ENCODE results near the gene MTHFD1.

The MTHFD1 gene

DNA sequence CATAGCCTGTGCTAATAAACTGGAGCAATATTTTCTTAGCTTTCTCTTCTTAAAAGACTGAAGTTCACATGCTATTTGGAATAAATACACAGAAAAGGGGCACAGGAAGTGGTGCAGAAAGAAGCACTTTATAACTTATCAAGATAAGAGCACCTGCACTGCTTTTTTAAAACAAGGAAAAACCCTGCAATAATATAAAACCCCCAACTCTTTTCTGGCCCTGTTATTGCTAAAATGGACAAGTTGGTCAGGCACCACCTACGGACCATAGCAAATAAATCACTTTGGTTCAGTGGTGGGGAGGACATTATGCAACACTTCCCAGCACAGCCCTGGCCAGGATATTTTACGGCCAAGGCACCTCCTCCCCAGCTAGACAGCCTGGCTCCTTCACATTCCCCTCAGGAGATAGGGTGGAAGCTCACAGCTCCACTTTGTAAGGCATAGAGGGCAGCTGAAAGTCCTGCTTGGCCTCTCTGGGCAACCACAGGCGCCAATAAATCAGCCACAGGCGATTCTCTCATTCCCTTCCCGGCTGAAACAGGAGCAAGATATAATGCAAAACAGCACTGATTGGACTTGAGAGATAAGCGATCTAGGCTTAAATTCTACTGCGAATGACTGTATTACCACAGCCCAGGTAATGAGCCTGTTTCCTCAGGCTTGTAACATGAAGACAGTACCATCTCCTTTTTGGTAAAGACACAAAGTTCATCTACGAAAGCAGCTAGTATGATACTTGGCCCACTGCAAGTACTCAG is 113.4 kb downstream of the MTHFD1 start:
- DNase-seq: peak; percentile 12

DNA sequence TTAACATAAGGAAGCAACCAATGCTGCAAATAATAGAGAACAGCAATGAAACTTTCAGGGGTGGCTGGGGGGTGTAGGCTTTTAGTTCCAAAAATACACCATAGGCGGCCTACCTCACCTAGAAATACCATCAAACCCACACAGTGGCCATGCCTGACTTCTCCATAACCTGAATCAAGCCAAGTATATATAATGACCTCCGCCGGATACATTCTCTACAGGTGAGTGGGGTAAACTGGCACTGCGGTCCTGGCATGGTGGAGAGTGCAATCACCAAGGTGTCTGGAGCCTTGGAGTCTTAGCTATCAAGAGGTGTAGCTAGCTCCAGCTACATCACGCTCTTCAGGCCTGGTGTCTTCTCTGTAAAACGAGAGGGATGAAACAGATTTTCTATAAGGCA is 114.3 kb downstream of the MTHFD1 start:
- no peak for DNase-seq

DNA sequence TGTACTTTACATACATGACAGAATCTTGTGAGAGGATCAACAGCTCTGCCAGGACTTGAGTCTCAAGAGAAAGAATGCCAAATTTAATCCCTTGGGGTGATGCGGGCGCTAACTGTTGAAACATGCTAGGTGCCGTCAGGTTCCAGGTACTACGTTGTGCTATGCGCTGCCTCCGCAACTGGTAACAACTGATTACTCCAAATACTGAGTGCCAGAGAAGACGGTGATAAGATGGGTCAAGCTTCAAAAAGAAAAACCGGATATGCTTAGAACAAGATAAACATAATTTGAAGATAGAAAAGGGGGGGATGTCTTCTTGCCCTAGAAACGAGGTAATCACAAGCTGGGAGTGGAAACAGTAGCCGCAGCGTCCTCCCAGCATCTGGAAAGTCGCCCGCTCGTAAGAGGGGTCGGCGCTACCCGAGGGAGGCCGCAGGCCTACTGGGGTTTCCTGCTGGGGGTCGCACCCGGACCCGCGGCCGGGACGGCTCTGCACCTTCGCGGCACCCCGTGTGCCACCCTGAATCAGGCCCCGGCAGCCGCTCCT is 114.8 kb downstream of the MTHFD1 start:
- DNase-seq: peak; percentile 3

DNA sequence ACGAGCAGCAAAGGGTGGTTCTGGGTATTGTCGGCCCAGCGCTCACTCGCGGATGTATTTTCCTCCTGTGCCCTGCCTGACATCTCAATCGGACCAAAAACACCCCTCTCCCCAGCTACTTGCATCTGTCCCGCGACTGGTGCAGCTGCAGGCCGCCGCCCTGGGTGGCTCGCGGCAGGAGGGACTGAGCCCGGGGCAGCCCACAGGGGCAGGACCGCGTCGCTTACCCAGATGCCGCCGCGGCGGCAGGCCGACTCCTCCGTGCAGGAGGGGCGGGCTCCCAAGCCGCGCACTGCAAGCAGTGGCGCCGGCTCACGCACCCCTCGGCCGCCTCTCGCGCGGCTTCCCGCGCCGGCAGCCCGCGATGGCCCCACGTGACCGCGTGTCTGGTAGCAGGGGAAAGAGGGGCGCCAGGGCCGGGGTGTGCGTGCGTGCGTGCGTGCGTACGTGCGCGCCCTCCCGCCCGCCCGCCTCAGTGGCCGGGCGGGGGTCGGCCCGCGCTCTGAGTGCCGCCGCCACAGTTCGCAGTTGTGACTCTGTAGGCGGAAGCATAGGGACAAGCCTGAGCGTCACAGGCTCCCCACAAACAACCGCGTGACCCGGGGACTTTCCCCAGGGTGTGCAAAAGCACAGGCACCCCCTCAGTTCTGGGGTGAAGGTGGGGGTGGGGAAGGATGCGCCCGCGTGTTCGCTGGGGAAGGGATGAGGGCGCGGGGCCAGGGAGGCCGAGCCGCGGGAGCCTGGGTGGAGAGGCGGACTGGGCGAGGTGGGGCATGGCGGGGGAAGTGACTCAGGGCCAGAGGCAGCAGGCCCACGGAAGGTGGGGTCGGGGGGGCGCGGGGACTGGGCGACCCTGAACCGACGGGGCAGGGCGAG is 115.5 kb downstream of the MTHFD1 start, which contains the start of gene ZBTB25:
Gene ZBTB25, minus strand, starts transcription at position 405 of the 876 bp plus-strand sequence. CDS start 13,305 bp downstream, outside the sequence.
- DNase-seq: peak; percentile 94

DNA sequence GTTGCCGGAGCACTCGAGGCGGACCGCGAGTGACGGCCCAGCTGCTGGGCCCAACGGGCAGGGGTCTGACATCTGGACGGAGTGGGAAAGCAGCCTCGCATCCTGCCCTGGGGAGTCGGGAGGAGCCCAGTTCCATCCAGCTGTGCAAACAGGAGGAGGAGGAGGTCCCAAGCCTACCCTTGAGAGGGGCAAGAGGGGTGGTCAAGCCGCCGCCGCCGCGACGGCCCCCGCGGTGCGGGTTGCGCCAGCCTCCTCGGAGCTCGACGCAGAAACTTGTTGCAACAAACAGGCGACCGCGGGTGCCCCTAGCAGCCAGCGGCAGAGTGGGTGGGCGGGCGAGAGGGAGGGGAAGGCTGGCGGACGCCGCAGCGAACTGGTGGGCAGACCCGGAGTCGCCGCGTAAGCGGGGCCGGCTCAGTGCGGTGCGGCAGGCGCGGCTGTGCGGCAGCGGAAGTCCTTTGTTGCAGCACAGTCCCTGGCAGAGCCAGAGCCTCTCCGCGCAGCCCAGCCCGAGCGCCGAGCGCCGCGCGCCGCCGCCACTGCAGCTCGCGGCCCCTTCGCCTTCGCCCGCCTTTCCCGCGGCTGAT is 116.2 kb downstream of the MTHFD1 start, which contains the start of gene ZBTB1:
Gene ZBTB1, plus strand, starts transcription at position 461 of the 587 bp plus-strand sequence. CDS start 16,735 bp downstream, outside the sequence.
- DNase-seq: peak; percentile 87

DNA sequence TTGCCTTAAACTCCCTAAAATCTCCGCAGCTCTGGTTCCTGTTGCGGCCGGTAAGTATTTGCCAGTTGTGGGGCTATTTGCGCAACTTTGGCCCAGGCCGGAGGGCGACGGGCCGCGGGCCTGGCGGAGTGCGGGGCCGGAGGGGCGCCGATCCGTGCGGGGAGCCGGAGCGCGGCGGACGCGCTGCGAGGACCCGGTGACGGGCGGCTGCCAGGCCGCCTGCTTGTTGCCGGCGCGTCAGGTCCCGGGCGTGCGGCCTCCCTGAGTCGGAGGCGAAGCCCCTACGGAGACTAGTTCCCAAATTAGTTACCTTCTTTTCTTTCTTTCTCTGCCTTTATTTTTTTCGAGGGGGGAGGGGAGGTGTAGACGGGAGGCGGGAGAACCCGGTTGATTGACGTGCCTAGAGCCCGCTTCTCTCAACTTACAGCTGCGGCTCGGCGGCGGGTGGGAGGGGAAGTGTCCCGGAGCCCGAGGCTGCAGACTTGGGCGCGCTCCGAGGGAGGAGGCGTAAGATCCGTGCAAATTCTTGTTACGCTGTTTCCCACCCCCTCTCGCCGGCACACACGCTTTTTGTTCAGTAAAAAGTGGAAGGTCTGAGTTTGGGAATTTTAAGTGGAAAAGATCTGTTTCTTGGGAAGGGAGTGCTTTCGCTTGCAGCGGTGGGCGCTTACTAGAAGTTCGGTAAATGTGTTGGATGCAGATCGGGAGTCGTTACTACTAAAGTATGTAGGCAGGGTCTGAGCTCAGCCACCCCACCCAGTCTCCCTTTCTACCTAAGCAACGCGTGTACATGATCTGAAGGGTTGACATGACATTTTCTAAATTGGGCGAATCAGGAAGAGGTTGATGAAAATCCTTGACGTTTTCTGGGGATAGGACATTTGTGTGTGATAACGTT is 117.0 kb downstream of the MTHFD1 start:
- DNase-seq: peak; percentile 77

DNA sequence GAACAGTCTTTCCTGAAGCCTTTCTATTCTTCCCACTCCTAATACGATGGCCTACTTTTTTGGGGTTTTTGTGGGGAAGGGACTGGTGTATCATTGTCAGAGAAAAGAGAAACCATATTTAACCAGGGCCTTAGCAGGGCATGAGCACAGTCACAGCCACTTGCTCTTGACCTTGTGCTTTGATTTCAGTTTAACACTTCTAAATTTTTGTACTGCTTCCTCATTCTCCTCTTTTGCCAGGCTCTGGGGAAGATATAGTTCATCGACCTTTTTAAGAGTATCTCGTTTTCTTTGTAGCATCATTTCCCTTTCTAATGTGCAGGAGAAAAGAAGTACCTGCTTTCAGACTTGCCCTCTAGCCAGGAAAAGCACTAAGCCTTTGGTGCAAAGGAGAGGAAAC is 118.6 kb downstream of the MTHFD1 start:
- DNase-seq: no peak

DNA sequence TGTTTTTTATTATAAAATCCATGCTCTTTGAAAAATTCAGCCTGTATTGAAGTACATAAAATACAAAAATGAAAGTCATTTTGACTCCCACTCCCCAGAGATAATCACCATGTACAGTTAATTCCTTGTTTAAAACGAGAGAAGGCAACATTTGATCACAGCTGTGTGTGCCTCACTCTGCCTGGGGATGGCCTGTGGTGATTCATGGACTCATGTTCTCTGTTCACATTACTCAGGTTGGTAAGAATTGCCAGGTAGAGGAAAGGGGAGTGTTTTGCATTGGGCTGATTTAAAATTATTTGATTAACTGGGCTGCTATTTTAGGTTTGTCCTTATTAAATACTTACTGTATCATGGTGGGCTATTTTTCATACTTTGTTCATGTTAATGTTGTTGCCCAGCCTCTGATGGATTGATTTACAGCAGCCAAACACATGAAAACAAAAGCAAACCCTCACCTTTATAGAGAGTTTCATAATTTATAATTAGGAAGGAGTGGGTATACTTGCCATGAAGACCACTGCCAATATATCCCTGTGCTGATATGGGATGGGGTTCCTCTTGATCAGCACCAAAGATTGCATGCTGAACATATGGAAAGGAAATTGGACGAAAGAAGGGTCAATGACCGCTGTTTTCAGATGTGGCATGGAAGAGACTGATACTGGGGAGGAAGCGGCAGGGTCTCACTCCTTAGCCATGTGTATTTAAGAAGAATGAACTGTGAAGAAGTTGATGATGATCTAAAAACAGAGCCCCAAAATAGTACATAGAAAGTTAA is 119.4 kb downstream of the MTHFD1 start:
- DNase-seq: peak; percentile 6

DNA sequence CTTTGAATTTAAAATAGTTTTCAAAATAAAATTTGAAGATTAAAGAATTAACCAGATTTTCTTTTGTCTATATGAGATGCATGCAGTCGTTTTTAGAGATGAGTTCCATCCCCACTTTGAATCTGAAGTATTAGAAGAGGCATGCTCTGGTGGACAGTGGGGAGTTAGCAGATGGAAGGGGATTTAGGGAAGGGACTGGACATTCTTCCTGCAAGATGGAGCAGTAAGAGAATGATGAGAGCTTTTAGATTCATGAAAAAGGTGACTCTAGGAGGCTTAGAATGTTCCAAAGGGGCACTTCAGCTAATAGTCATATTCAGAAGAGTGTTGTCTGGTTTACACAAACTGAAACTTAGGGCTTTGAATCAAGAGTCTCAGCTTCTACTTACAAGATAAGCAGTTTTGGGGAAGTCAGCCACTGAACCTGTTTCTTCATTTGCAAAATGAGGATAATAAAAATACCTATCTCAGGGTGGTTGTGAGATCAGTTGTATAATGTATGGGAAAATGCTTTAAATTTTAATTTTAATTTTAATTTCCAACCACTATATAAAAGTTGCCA is 120.1 kb downstream of the MTHFD1 start:
- no peak for DNase-seq

DNA sequence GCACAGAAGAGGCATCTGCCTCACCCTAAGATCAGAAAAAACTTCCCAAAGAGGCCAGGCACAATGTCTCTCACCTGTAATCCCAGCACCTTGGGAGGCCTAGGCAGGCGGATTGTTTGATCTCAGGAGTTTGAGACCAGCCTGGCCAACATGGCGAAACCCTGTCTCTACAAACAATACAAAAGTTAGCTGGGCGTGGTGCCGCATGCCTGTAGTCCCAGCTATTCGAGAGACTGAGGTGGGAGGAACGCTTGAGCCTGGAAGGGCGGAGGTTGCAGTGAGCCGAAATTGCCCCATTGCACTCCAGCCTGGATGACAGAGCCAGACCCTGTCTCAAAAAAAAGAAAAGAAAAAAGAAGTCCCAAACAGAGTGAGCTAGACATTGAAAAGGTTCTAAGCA is 120.9 kb downstream of the MTHFD1 start:
- no peak for DNase-seq
